Panc1 (cell line): ENCODE measurements around the gene BAD. TPM values are rescaled to one million over a fixed set of nuclear protein-coding genes. Genes with fewer than 3 reads are reported as not detected.

Experiments used
- ATAC-seq: fragments of 200-7000 bp; cut with Tn5 transposase; 2 replicates; pipeline ENCODE4 v1.9.1; 2020; ENCODE audit warnings: mild to moderate bottlenecking, moderate library complexity
- BruUV-seq: library from RNA; stranded (reverse); fragments of 400-500 nt; replicated peaks from 2 replicates; lab custom pipeline; 2021; lab: Mats Ljungman, UMichigan
- CTCF ChIA-PET: fragments of 300-600 bp; sonication (Branson Sonifier 250); formaldehyde crosslinking; loops from one replicate; lab custom pipeline; 2022; ENCODE audit warnings: antibody characterized with exemption; lab: Charles Lee
- POLR2A ChIA-PET: fragments of 300-600 bp; sonication (Branson Sonifier 250); formaldehyde crosslinking; loops from one replicate; lab custom pipeline; 2022; ENCODE audit warnings: antibody characterized with exemption; lab: Charles Lee
- DNase-seq: peaks from one replicate; pipeline ENCODE4 v3.0.0-alpha.2; 2010; ENCODE audit warnings: low read depth, low spot score
- H3K27ac ChIP-seq: 2 replicates; pipeline ENCODE4 v1.5.1; 2011; ENCODE audit warnings: mild to moderate bottlenecking, low read length, inconsistent platforms
- H3K27me3 ChIP-seq: fragments of 200-500 bp; sonication (Bioruptor generic); 2 replicates; pipeline ENCODE4 v1.6.0; 2014; ENCODE audit warnings: low read length, inconsistent platforms; ENCODE audit not compliant: control insufficient read depth, insufficient read depth
- H3K36me3 ChIP-seq: fragments of 200-500 bp; sonication (Bioruptor generic); 2 replicates; pipeline ENCODE4 v1.5.1; 2014; ENCODE audit warnings: inconsistent platforms, mild to moderate bottlenecking, low read length, moderate library complexity; ENCODE audit not compliant: control insufficient read depth, insufficient read depth
- H3K4me1 ChIP-seq: 2 replicates; pipeline ENCODE4 v1.5.1; 2011; ENCODE audit warnings: inconsistent platforms, mild to moderate bottlenecking, low read length, moderate library complexity; ENCODE audit not compliant: control insufficient read depth, insufficient read depth
- H3K4me3 ChIP-seq, 2 experiments: 2 replicates each; pipeline ENCODE4 v1.5.1; 2011 to 2012; ENCODE audit warnings: low read depth in 2 of 2, low read length in 2 of 2, mild to moderate bottlenecking in 2 of 2, inconsistent platforms in 1 of 2, moderate library complexity in 1 of 2
- H3K9me3 ChIP-seq: fragments of 200-500 bp; sonication (Bioruptor generic); 2 replicates; pipeline ENCODE4 v1.5.1; 2014; ENCODE audit warnings: low read depth, mild to moderate bottlenecking, inconsistent platforms, low read length, moderate library complexity; ENCODE audit not compliant: control insufficient read depth, insufficient read depth
- CTCF ChIP-seq: fragments of 450-650 bp; IDR thresholded peaks from 2 replicates; pipeline ENCODE4 v1.5.1; 2017; ENCODE audit warnings: mild to moderate bottlenecking
- POLR2AphosphoS5 ChIP-seq: IDR thresholded peaks from 2 replicates; pipeline ENCODE4 v1.6.1; 2012; ENCODE audit warnings: mild to moderate bottlenecking, low read depth, low read length, moderate library complexity
- REST ChIP-seq, 2 experiments: IDR thresholded peaks; 2 replicates each; pipeline ENCODE4 v1.6.1; 2011 to 2012; ENCODE audit warnings: low read depth in 2 of 2, control low read depth in 1 of 2, low read length in 1 of 2, mild to moderate bottlenecking in 1 of 2, moderate library complexity in 1 of 2; ENCODE audit not compliant: insufficient read depth in 1 of 2
- SIN3A ChIP-seq: IDR thresholded peaks from 2 replicates; pipeline ENCODE4 v1.6.1; 2012; ENCODE audit warnings: low read depth, mild to moderate bottlenecking, low read length, moderate library complexity, borderline replicate concordance; ENCODE audit not compliant: insufficient read depth
- TCF7L2 ChIP-seq: IDR thresholded peaks from 2 replicates; pipeline ENCODE4 v1.6.1; 2011; ENCODE audit warnings: mild to moderate bottlenecking, low read depth, low read length, inconsistent platforms
- in situ Hi-C: cut with HindIII; loops from 2 replicates; pipeline ENCODE4 v1.10.0; 2016; ENCODE audit warnings: low sequenced_read_pairs, low pct_unique_long_range_greater_than_20kb
- intact Hi-C: fragments of 100-400 bp; cut with micrococcal nuclease; formaldehyde crosslinking; loops from one replicate; pipeline ENCODE4 v1.10.0; 2022; ENCODE audit not compliant: unreplicated experiment
- total RNA-seq: library from RNA; stranded (reverse); gene quantifications from one replicate; pipeline ENCODE4 v1.2.1, GENCODE V29; 2021; ENCODE audit not compliant: unreplicated experiment

Gene BAD
- total RNA-seq, 1 experiment from 2014 or later = 77.7 TPM

DNA sequence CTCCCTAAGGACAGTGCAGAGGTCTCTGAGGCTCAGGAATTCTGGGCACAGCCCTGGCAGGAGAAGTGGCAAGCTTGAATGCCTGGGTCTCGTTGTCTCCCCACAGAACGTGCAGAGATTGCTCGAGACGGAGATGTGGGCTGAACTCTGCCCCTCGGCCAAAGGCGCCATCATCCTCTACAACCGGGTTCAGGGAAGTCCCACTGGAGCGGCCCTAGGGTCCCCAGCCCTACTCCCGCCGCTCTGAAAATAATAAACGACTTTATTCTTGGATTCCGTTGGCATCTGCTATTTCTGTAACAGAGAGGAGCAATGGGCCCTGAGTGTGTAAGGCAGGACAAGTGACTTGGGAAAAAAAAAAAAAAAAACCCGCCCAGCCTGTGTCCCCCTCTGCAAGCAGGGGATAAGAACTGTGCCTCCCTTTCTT is 54.7 kb downstream of the BAD start:
- Histone ChIP-seq H3K36me3 (peaks cover 2% of the 10 kb centered on the region; the same call in 1 of the 2 replicates), H3K4me3 (peak overlapping the region; percentile 68 to 79), H3K27me3 (no peaks in the 10 kb centered on the region), H3K9me3 (no peaks in the 10 kb centered on the region), H3K27ac (peak overlapping the region; percentile 87), H3K4me1 (peaks cover 46% of the 10 kb centered on the region)
- CTCF ChIA-PET = interaction anchor here (0.7 kb wide), 1 partner anchor 248 kb away, joined by 3 read pairs; no protein-coding TSS in a partner anchor
- ATAC-seq (no peak), DNase-seq (no peak)
- no TSS peak for BruUV-seq
- POLR2A ChIA-PET = interaction anchor here (0.5 to 1.0 kb wide), 5 partner anchors 13 to 1307 kb away, joined by 3 to 8 read pairs (median 4); no protein-coding TSS in a partner anchor
- in situ Hi-C loops (no loop called here), intact Hi-C loops (no loop called here)
- TF ChIP-seq REST (IDR thresholded peaks at IDR 0.05; ENCODE audit: insufficient read depth in 1 of 2, low read depth in 2 of 2, low read length in 1 of 2) (no peak), TCF7L2 (no peak), POLR2AphosphoS5 (no peak), CTCF (no peak), SIN3A (no peak)

DNA sequence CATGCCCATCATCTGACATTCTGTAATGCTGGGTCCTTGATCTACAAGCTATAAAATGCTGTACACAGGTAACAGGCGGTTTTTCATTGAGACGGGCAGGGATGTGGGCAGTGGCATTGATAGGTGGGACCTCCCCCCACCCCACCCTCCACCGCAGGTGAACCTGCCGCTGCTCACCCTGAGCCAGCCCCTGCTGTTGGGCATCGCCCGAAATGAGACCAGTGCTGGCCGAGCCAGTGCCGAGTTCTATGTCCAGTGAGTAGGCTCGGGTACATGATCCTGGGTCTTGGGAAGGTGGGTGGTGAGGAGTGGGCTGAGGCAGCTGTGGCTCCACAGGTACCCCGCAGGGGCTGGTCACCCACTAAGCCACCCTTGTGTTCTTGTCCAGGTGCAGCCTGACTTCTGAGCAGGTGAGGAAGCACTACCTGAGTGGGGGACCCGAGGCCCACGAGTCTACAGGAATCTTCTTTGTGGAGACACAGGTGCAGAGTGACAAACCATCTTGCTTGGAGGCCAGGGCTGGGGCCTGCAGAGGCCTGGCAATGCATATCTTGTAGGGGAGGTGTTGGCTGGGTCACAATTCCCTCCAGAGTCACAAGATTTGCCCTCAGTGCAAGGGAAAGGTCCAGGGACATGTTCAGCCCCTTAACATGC is 55.2 kb downstream of the BAD start:
- no peaks in the 10 kb centered on the region for H3K27me3 ChIP-seq
- H3K9me3 ChIP-seq = no peaks in the 10 kb centered on the region
- POLR2A ChIA-PET = interaction anchor here (0.5 to 1.0 kb wide), 3 partner anchors 12 to 436 kb away, joined by 3 to 8 read pairs (median 4); no protein-coding TSS in a partner anchor
- CTCF ChIA-PET = no interaction called here
- in situ Hi-C loops (no loop called here), intact Hi-C loops (no loop called here)
- H3K4me3 ChIP-seq = peak overlapping the region in 1 of 2 experiments; percentile 79; a peak in 2 of 4 replicates
- peaks cover 2% of the 10 kb centered on the region; the same call in 1 of the 2 replicates for H3K36me3 ChIP-seq
- TSS peak; percentile 70 for BruUV-seq
- no peak for TF ChIP-seq CTCF
- TF ChIP-seq POLR2AphosphoS5 = no peak
- no peak for TF ChIP-seq TCF7L2
- TF ChIP-seq REST (IDR thresholded peaks at IDR 0.05; ENCODE audit: insufficient read depth in 1 of 2, low read depth in 2 of 2, low read length in 1 of 2) = no peak
- TF ChIP-seq SIN3A = no peak
- DNase-seq (no peak), ATAC-seq (no peak)
- H3K4me1 ChIP-seq = peaks cover 46% of the 10 kb centered on the region
- H3K27ac ChIP-seq = peak overlapping the region; percentile 87
